Measurements from ENCODE around the gene SNRPA. TPM values are rescaled to one million over a fixed set of nuclear protein-coding genes. Genes with fewer than 3 reads are reported as not detected.

Gene SNRPA
- total and polyA plus RNA-seq, 2 of the 8 experiments (the other 6 are each of a cell fraction or from before 2014, with no cell fraction given) = 201 to 202 TPM

GRCh38 chr19:40735013-40735771 is 15.8 kb upstream of the SNRPA start (continued):
- TF ChIP-seq PHF8 (conservative IDR thresholded peaks at IDR 0.05; ENCODE audit: low read depth, low read length) = no peak
- no peak for TF ChIP-seq EZH2 (IDR thresholded peaks at IDR 0.05; ENCODE audit: low read depth, low read length, severe bottlenecking)

Data from H1 (cell line).